Measurements from ENCODE around the gene PLA2G4B. TPM values are rescaled to one million over a fixed set of nuclear protein-coding genes. Genes with fewer than 3 reads are reported as not detected.

PLA2G4B gene
- total RNA-seq, 1 experiment from 2014 or later: 4.7 TPM

- DNase-seq (ENCODE audit: low read depth, low spot score): no peak
- Histone ChIP-seq H3K4me3 (ENCODE audit: low read depth in 2 of 2, low read length in 2 of 2) (no peak overlapping the region), H3K27me3 (ENCODE audit: control insufficient read depth, insufficient read depth, low read length) (no peaks in the 10 kb centered on the region), H3K4me1 (ENCODE audit: control insufficient read depth, insufficient read depth, low read length) (no peaks in the 10 kb centered on the region), H3K36me3 (ENCODE audit: control insufficient read depth, insufficient read depth, low read length) (no peaks in the 10 kb centered on the region), H3K27ac (ENCODE audit: low read length) (no peak overlapping the region), H3K9me3 (ENCODE audit: control insufficient read depth, insufficient read depth, low read depth, low read length) (no peaks in the 10 kb centered on the region)
- in situ Hi-C loops (cut with HindIII; ENCODE audit: low pct_unique_long_range_greater_than_20kb, low sequenced_read_pairs) (no loop called here), intact Hi-C loops (cut with micrococcal nuclease; ENCODE audit: unreplicated experiment) (no loop called here)
- no peak for ATAC-seq
- CTCF ChIA-PET: no interaction called here
- TF ChIP-seq POLR2AphosphoS5 (IDR thresholded peaks at IDR 0.05; ENCODE audit: low read depth, low read length): no peak
- BruUV-seq (replicated peaks): no TSS peak
- POLR2A ChIA-PET: no interaction called here
Measured at GRCh38 chr15:41856716-41857115, 18.1 kb downstream of the PLA2G4B start.

GRCh38 chr15:41857316-41857715 lies 18.7 kb downstream of the PLA2G4B start:
- no peak for TF ChIP-seq CTCF (IDR thresholded peaks at IDR 0.05)
- no peak for TF ChIP-seq POLR2AphosphoS5 (IDR thresholded peaks at IDR 0.05; ENCODE audit: low read depth, low read length)
- TF ChIP-seq SIN3A (IDR thresholded peaks at IDR 0.05; ENCODE audit: borderline replicate concordance, insufficient read depth, low read depth, low read length): no peak
- no peak for TF ChIP-seq TCF7L2 (IDR thresholded peaks at IDR 0.05; ENCODE audit: low read depth, low read length)
- no peak for TF ChIP-seq REST (IDR thresholded peaks at IDR 0.05; ENCODE audit: insufficient read depth in 1 of 2, low read depth in 2 of 2, low read length in 1 of 2)

GRCh38 chr15:41858756-41859155 lies 20.1 kb downstream of the PLA2G4B start:
- Histone ChIP-seq H3K36me3 (ENCODE audit: control insufficient read depth, insufficient read depth, low read length) (no peaks in the 10 kb centered on the region), H3K27me3 (ENCODE audit: control insufficient read depth, insufficient read depth, low read length) (no peaks in the 10 kb centered on the region), H3K4me3 (ENCODE audit: low read depth in 2 of 2, low read length in 2 of 2) (no peak overlapping the region), H3K27ac (ENCODE audit: low read length) (no peak overlapping the region), H3K9me3 (ENCODE audit: control insufficient read depth, insufficient read depth, low read depth, low read length) (no peaks in the 10 kb centered on the region), H3K4me1 (ENCODE audit: control insufficient read depth, insufficient read depth, low read length) (no peaks in the 10 kb centered on the region)
- no TSS peak for BruUV-seq (replicated peaks)
- DNase-seq (ENCODE audit: low read depth, low spot score) (no peak), ATAC-seq (no peak)
- ChIA-PET POLR2A (no interaction called here), CTCF (no interaction called here)
- in situ Hi-C loops (cut with HindIII; ENCODE audit: low pct_unique_long_range_greater_than_20kb, low sequenced_read_pairs) (no loop called here), intact Hi-C loops (cut with micrococcal nuclease; ENCODE audit: unreplicated experiment) (no loop called here)
- TF ChIP-seq CTCF (IDR thresholded peaks at IDR 0.05) (no peak), TCF7L2 (IDR thresholded peaks at IDR 0.05; ENCODE audit: low read depth, low read length) (no peak), POLR2AphosphoS5 (IDR thresholded peaks at IDR 0.05; ENCODE audit: low read depth, low read length) (no peak), SIN3A (IDR thresholded peaks at IDR 0.05; ENCODE audit: borderline replicate concordance, insufficient read depth, low read depth, low read length) (no peak), REST (IDR thresholded peaks at IDR 0.05; ENCODE audit: insufficient read depth in 1 of 2, low read depth in 2 of 2, low read length in 1 of 2) (no peak)

More at GRCh38 chr15:41857316-41857715, 18.7 kb downstream of the PLA2G4B start:
- intact Hi-C loops (cut with micrococcal nuclease; ENCODE audit: unreplicated experiment): no loop called here
- Histone ChIP-seq H3K27ac (ENCODE audit: low read length) (no peak overlapping the region), H3K9me3 (ENCODE audit: control insufficient read depth, insufficient read depth, low read depth, low read length) (no peaks in the 10 kb centered on the region), H3K36me3 (ENCODE audit: control insufficient read depth, insufficient read depth, low read length) (no peaks in the 10 kb centered on the region), H3K4me3 (ENCODE audit: low read depth in 2 of 2, low read length in 2 of 2) (no peak overlapping the region), H3K4me1 (ENCODE audit: control insufficient read depth, insufficient read depth, low read length) (no peaks in the 10 kb centered on the region), H3K27me3 (ENCODE audit: control insufficient read depth, insufficient read depth, low read length) (no peaks in the 10 kb centered on the region)
- DNase-seq (ENCODE audit: low read depth, low spot score): no peak
- POLR2A ChIA-PET: no interaction called here
- in situ Hi-C loops (cut with HindIII; ENCODE audit: low pct_unique_long_range_greater_than_20kb, low sequenced_read_pairs): no loop called here
- BruUV-seq (replicated peaks): no TSS peak
- CTCF ChIA-PET: no interaction called here
- ATAC-seq: no peak
